Esophagus muscularis mucosa (tissue), 3 donors: ENCODE data around the gene SMIM27.

ENCODE experiments used
- CTCF ChIP-seq, 3 experiments: fragments of 200-600 bp in 2 of 3; fragments of 450-650 bp in 1 of 3; sonication (generic) in 2 of 3; IDR thresholded peaks; one replicate each; pipeline ENCODE4 v1.5.1; 2017 to 2019; ENCODE audit warnings: antibody characterized with exemption in 3 of 3, mild to moderate bottlenecking in 2 of 3, moderate library complexity in 1 of 3
- POLR2A ChIP-seq: fragments of 450-650 bp; IDR thresholded peaks from one replicate; pipeline ENCODE4 v1.6.1; 2017; ENCODE audit warnings: antibody characterized with exemption, moderate library complexity, mild to moderate bottlenecking, low read depth

- TF ChIP-seq CTCF (IDR thresholded peaks at IDR 0.05), result no peak
- no peak for TF ChIP-seq POLR2A
Measured at GRCh38 chr9:32523910-32524309, 28.2 kb upstream of the SMIM27 start.
